Measurements from ENCODE around the gene UBA6. TPM values are rescaled to one million over a fixed set of nuclear protein-coding genes. Genes with fewer than 3 reads are reported as not detected.

Gene UBA6
- total RNA-seq: 173 and 243 TPM in 2 replicates

GRCh38 chr4:67700738-67701516 is at the start of gene UBA6:
Gene UBA6 (minus strand): TSS chr4:67701155. CDS start chr4:67701119, 36 bp downstream.

Other genes with a start within 250 kb of the UBA6 start
- 7.9 and 10.7 TPM in 2 replicates for gene CENPC, start 155.7 kb downstream of the UBA6 start, total RNA-seq
- not detected in 2 replicates for gene STAP1, start 142.4 kb downstream of the UBA6 start, total RNA-seq
- not detected in 2 replicates for gene GNRHR, start 53.2 kb upstream of the UBA6 start, total RNA-seq
- not detected in 2 replicates for gene TMPRSS11D, start 182.8 kb upstream of the UBA6 start, total RNA-seq